GM19193 (cell line): Measurements from ENCODE around the gene PTPN9.

ENCODE experiments used
- POLR2A ChIP-seq: IDR thresholded peaks from 4 replicates; pipeline ENCODE4 v1.6.1; 2011; ENCODE audit not compliant: insufficient read depth, insufficient read length; ENCODE audit errors: extremely low read depth

PTPN9 gene

GRCh38 chr15:75594276-75594675 lies 15.2 kb upstream of the PTPN9 start:
- TF ChIP-seq POLR2A = no peak

GRCh38 chr15:75591655-75592364 lies 12.7 kb upstream of the PTPN9 start:
- TF ChIP-seq POLR2A = no peak

GRCh38 chr15:75590239-75590638 lies 11.1 kb upstream of the PTPN9 start:
- TF ChIP-seq POLR2A = no peak

- no peak for TF ChIP-seq POLR2A
Observed at GRCh38 chr15:75589071-75589470, 10.0 kb upstream of the PTPN9 start.

- no peak for TF ChIP-seq POLR2A
Observed at GRCh38 chr15:75584121-75584520, 5.0 kb upstream of the PTPN9 start.

GRCh38 chr15:75583701-75584100 lies 4.6 kb upstream of the PTPN9 start:
- no peak for TF ChIP-seq POLR2A

- TF ChIP-seq POLR2A = peak; percentile 7
Observed at GRCh38 chr15:75578173-75578947, 755 bp downstream of the PTPN9 start.

GRCh38 chr15:75577401-75578172 lies 1.5 kb downstream of the PTPN9 start:
- TF ChIP-seq POLR2A = no peak

- no peak for TF ChIP-seq POLR2A
Observed at GRCh38 chr15:75573648-75574384, 5.3 kb downstream of the PTPN9 start.

GRCh38 chr15:75570126-75570845 lies 8.8 kb downstream of the PTPN9 start:
- no peak for TF ChIP-seq POLR2A

- no peak for TF ChIP-seq POLR2A
Observed at GRCh38 chr15:75565062-75565970, 13.8 kb downstream of the PTPN9 start.

GRCh38 chr15:75561888-75562287 lies 17.2 kb downstream of the PTPN9 start:
- no peak for TF ChIP-seq POLR2A

GRCh38 chr15:75554717-75555116 lies 24.4 kb downstream of the PTPN9 start:
- no peak for TF ChIP-seq POLR2A
